H1 (cell line): ENCODE results near the gene SESN2. TPM values are rescaled to one million over a fixed set of nuclear protein-coding genes. Genes with fewer than 3 reads are reported as not detected.
A peak's percentile ranks its signal among the peaks of the same experiment; 100 is the strongest.

Experiments used
- ATF3 ChIP-seq: IDR thresholded peaks from 2 replicates; pipeline ENCODE4 v1.6.1; 2011; ENCODE audit warnings: low read depth, mild to moderate bottlenecking, low read length; ENCODE audit not compliant: insufficient read depth
- CHD1 ChIP-seq: IDR thresholded peaks from 2 replicates; pipeline ENCODE4 v1.6.1; 2012; ENCODE audit warnings: low read depth, low read length, improper control_type of control experiment
- CHD7 ChIP-seq: fragments of 300-600 bp; sonication (generic); IDR thresholded peaks from 2 replicates; pipeline ENCODE4 v1.7.1; 2012; ENCODE audit warnings: low read length, moderate library complexity, mild to moderate bottlenecking, inconsistent platforms; ENCODE audit not compliant: insufficient replicate concordance
- EZH2 ChIP-seq: fragments of 200-600 bp; sonication (generic); IDR thresholded peaks from 2 replicates; pipeline ENCODE4 v1.7.1; 2012; ENCODE audit warnings: low read depth, mild to moderate bottlenecking, moderate library complexity, low read length, inconsistent platforms; ENCODE audit not compliant: severe bottlenecking
- MAX ChIP-seq: IDR thresholded peaks from 2 replicates; pipeline ENCODE4 v1.6.1; 2012; ENCODE audit warnings: inconsistent platforms
- SAP30 ChIP-seq: fragments of 300-600 bp; sonication (generic); IDR thresholded peaks from 2 replicates; pipeline ENCODE4 v1.7.1; 2012; ENCODE audit warnings: low read length, moderate library complexity, mild to moderate bottlenecking, inconsistent platforms; ENCODE audit not compliant: insufficient read depth, insufficient replicate concordance
- SIN3A ChIP-seq, 2 experiments: IDR thresholded peaks in 1 of 2; conservative IDR thresholded peaks in 1 of 2; 2 replicates each; pipeline ENCODE4 v1.6.1; 2011 to 2012; ENCODE audit warnings: low read length in 2 of 2, improper control_type of control experiment in 1 of 2, low read depth in 1 of 2, mild to moderate bottlenecking in 1 of 2
- SRF ChIP-seq: IDR thresholded peaks from 2 replicates; pipeline ENCODE4 v1.6.1; 2011; ENCODE audit warnings: mild to moderate bottlenecking, low read depth, low read length, moderate library complexity
- TCF12 ChIP-seq: IDR thresholded peaks from 2 replicates; pipeline ENCODE4 v1.6.1; 2011; ENCODE audit warnings: low read depth, mild to moderate bottlenecking, low read length
- polyA plus RNA-seq, 7 experiments: library from polyadenylated mRNA; depleted of rRNA in 3 of 7; stranded (reverse) in 5 of 7; unstranded in 2 of 7; fragments of >200 nt in 5 of 7; fragments of 200-250 nt in 2 of 7; gene quantifications; 1 replicate in 5 of 7; 2 replicates in 1 of 7; 4 replicates in 1 of 7; pipeline versions ENCODE4 v1.2.1 to v1.2.3, GENCODE V29; 2011 to 2013; ENCODE audit warnings: missing spikeins in 2 of 7, mixed read lengths in 2 of 7
- total RNA-seq: library from RNA; stranded (reverse); fragmentation: NEBNext Ultra II Directional; extraction: Animal tissue kit (Norgen Biotek cat#: 25700); gene quantifications from 2 replicates; pipeline ENCODE4 v1.2.1, GENCODE V29; 2021

The SESN2 gene
- total and polyA plus RNA-seq, 2 of the 8 experiments (the other 6 are each of a cell fraction or from before 2014, with no cell fraction given): 25.1 to 33.0 TPM

GRCh38 chr1:28232558-28233263 is 26.6 kb upstream of the SESN2 start, which contains the start of gene DNAJC8 (continued):
- TF ChIP-seq CHD7 (no peak), MAX (peak; percentile 90), SIN3A (conservative IDR thresholded peaks at IDR 0.05 in 1 of 2, IDR thresholded peaks at IDR 0.05 in 1 of 2; ENCODE audit: low read depth in 1 of 2, low read length in 2 of 2) (peak; percentile 85 to 86; a peak in 3 of 4 replicates), SAP30 (no peak), CHD1 (no peak), ATF3 (peak; percentile 99), TCF12 (peak; percentile 76; the same call in 1 of the 2 replicates), SRF (no peak), EZH2 (no peak)
